GM19099 (cell line): ENCODE results near the gene CACNA1A.

ENCODE experiments used
- POLR2A ChIP-seq: IDR thresholded peaks from 3 replicates; pipeline ENCODE4 v1.6.1; 2011; ENCODE audit warnings: low read depth; ENCODE audit not compliant: insufficient read length; ENCODE audit errors: extremely low read depth

Gene CACNA1A

DNA sequence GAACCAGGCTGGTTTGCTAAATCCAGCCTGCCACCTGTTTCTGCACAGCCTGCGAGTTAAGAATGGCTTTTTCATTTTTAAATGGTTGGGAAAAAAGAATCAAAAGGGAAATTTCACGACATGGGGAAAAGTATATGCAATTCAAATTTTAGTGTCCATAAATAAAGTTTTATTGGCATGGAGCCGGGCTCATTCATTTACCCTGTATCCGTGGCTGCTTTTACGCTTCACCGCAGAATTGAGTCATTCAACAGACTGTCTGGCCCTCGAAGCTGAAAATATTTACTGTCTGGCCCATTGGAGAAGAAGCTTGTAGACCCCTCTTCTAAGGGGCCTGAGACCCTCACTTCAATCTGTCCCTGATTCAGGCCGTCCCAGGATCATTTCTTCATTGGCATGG is 329.9 kb downstream of the CACNA1A start:
- no peak for TF ChIP-seq POLR2A

DNA sequence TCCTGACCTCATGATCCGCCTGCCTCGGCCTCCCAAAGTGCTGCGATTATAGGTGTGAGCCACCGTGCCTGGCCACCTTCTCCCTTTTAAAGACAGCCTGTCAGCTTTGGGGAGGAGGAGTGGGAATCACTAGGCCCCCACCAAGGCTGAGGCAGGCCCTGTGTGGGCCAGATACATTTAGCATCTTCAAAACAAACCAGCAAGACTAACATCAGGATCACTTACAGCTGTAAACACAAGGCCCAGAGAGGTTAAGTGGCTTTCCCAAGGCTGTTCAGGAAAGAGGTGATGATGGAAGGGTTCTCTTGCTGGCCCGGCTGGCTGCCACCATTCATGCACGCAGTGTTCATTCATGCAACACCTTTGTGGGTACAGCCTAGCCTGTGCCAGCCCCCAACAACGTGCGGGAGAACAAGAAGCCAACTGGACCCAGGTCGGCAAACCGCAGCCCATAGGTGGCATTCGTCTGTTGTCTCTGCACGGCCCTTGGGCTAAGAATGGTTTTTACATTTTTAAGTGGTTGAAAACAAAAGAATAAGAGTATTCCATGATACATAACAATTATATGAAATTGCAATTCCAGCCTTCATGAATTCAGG is 333.0 kb downstream of the CACNA1A start:
- TF ChIP-seq POLR2A = no peak

DNA sequence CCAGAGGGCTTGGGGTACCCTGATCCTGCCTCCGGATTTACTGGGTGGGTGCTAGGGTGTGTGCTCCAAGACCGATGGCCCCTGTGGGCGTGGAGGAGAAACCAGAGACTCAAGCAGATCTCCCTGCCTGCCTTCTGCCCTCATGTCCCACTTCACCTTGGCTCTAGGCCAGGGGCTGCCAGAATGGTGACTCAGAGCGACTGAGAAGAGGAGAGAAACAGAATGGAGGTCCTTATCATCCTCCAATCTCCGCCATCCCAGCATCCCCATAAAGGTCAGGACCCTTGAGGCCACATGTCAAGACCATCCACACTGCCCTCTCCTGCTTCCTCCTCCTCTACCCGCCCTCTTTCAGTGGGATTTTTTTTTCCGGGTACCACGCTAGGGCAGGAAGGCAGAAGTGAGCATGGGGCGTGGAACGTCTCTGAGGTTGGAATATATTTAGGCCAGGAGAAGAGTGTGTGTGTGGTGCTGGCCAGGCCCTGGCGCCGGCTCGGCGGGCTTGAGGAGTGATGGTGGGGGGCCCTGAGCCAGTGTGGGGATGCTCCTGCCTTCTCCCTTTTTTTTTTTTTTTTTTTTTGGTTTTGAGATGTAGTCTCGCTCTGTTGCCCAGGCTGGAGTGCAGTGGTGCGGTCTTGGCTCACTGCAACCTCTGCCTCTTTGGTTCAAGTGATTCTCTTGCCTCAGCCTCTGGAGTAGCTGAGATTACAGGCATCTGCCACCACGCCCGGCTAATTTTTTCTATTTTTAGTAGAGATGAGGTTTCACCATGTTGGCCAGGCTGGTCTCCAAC is 333.7 kb downstream of the CACNA1A start:
- no peak for TF ChIP-seq POLR2A

DNA sequence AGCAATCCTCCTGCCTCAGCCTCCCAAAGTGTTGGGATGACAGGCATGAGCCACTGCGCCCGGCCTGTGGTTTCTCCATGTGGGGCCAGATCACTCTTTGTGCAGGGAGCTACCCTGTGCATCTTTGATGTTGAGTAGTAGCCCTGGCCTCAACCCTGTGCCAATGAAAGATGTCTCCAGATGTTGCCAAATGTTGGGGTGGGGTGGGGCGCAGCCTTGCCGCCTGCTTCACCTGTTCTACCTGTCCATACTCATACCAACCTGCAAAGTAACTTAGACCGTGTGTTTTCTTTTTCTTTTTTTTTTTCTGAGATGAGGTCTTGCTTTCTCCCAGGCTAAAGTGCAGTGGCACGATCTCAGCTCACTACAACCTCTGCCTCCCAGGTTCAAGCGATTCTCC is 335.1 kb downstream of the CACNA1A start:
- no peak for TF ChIP-seq POLR2A

DNA sequence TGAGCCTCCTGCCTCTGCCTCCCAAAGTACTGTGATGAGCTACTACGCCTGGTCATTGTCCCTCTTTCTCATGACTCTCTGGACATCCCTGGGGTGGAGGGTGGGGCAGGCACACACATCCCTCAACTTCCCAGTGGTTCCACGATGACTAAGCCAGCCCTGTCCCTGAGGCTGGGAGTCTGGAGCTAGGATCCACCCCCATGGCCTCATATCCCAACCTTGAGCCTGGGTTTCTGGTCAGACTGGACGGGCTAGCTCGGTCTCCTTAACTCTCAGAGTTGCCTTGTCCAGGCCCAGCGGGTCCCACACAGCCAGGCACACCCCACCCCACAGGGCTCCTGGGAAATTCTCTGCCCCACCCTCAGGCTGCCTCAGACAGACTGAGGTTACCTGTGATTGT is 336.5 kb downstream of the CACNA1A start:
- no peak for TF ChIP-seq POLR2A

DNA sequence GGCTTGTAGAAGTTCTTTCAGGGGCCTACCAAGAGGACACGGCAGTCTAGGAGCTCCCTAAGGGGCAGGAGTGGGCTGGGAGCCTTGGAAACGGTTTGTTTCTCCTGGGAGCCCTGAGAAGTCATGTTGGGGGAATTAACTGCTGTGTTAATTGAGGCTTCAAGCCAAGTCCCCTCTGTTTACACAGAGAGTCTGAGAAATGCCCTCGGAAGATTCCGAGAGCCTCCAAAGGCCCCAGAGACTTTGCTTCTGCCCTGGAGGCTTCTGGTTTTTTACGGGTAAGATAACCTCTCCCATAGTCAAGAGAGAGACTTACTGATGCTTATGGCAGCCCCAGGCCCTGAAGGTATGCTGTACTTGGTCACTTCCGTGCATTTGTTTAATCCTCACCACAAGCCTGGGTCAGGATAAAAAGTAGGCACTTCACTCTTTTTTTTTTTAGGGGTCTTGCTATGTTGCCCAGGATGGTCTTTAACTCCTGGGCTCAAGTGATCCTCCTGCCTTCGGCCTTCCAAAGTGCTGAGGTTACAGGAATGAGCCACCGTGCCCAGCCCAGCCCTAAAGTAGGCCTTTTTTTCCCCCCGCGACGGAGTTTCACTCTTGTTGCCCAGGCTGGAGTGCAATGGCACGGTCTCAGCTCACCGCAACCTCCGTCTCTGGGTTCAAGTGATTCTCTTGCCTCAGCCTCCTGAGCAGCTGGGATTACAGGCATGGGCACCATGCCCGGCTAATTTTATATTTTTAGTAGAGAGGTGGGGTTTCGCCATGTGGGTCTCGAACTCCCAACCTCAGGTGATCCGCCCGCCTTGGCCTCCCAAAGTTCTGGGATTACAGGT is 340.9 kb downstream of the CACNA1A start:
- no peak for TF ChIP-seq POLR2A

DNA sequence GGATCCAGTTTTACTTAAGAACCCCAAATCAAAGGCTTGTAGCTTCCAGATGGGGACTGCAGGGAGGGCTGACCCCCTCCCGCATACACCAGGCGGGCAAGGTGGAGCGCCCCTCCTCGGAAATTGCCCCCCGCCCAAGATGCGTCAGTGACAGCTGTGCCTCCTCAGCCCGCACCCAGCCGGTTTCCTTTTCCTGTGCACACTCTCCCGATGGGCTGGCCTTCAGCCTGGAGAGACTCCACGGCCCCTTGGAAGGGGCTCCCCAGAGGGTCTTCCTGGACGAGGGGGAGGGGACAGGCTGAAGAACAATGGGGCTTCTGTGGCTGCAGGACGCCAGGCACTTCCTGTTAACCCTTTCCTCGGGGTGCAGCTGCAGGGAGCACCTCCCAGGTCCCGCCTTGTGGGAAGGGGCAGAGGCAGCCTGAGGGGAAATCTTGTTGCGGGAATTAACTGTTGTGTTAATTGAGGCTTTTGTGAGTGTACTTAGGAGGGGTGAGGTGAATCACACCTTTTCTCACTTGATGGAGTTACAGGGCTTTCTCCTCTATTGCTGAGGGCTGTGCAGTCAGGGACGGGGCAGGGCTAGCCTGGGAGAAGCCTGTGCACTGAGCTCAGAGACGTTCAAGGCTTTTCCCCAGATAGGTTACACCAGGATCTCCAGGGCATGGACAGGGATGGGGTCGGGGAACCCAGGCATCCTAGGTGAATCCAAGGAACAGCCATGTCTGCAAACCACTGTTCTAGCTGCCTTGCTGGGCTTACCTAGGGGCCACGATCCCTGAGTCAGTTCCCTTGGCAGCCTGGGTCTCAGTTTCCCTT is 341.7 kb downstream of the CACNA1A start:
- TF ChIP-seq POLR2A = no peak

DNA sequence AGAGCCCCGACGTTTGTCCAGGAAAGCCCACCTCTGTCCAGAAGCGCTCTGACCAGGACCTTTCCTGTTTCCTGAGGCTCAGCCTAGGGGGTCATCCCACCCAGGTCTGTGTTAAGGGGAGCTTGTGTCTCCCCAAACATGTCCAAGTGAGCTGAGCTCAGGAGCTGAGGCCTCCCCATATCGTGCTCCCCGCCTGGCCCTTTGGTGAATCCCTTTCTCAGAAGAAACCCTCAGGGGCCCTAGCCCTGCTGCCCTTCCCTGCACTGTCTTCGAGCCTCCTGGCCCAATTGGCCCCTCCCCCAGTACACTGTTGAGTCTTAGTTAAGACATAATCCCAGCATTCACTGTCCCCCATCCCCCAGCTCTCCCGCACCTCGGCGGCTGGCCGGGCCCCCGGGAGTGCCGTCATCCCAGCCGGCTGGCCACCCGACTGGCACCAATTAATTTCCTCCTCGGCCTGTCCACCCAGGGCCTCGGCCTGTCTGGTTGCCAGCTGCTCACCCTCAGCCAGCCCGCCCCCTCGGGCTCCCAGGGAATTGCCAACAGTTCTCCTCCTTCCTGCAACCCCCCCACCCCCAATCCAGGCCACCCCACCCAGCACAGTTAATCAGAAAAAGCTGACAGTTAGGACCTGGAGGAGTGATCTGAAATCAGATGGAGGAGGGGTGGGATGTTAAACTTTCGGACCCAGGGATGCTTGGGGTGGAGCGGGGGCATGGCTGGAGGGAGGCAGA is 342.5 kb downstream of the CACNA1A start:
- peak; percentile 14 for TF ChIP-seq POLR2A

DNA sequence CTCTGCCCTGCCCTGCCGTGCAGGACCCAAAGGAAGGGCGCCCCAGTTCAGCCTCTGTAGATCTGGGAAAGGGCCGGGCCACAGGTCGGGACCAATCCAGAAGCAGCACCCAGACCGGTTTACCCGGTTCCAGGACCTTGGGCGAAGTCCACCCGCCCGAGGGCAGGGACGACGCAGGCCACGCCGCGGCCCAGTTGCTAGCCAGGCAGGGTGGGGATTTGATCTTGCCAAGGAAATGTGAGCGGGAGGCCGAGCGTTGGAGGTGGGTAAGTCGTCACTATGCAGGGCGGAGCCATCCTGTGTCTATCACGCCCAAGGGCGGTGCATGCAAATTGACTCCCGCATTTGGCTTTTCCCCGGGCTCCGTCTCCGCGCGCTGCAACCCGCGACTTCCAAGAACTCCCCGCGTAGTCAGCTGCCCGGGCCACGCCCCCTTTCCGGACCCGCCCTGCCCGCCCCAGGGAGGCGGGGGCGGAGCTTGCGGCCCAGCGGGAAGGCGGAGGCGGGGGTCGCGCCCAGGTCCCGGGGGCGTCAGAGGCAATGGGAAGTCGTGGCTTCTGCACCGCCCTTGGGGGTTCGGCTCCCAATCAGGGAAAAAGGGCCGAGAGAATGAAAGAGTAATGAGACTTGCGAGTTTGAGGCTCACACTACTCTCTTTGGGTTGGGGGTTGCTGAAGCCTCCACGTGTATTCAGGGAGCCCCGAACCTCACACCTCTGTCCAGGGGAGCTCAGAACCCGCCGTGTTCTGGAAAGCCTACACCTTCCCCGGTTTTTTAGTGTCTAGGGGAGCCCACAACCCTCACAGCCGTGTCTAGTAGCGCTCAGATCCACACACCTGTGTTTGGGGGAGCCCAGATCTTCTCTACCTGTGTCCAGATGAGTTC is 343.3 kb downstream of the CACNA1A start:
- TF ChIP-seq POLR2A = peak; percentile 85

DNA sequence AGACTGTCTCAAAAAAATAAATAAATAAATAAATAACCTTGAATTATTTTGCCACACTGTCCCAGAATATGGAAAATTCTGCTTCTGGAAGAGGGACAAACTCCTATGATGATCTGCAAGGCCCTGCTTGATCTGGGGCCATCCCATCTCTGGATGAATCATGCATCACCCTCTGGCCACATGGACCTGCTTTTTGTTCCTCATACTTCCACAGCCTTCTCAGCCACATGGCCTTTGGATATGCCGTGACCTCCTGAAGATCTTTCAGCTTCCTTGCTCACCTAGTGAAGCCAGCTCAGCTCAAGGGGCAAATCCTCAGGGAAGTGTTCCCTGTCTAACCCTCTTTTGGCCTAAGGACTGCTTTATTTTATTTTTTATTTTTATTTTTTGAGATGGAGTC is 345.7 kb downstream of the CACNA1A start:
- TF ChIP-seq POLR2A = no peak

DNA sequence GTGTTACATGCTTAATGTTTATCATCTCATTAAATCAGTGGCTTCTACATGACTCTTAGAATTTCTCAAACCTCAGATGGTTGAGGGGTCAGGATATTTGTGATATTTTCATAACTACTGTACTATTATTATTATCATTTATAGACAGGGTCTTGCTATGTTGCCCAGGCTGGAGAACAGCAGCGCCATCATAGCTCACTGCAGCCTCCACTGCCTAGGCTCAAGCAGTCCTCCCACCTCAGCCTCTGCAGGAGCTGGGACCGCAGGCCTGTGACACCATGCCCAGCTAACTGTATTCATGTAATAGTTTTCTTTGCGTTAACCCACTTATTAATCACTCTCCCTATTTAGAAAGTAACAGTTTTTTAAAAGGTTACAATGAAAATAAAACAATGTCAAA is 346.6 kb downstream of the CACNA1A start:
- no peak for TF ChIP-seq POLR2A
